H1 (cell line): ENCODE measurements around the gene MAPK4. TPM values are rescaled to one million over a fixed set of nuclear protein-coding genes. Genes with fewer than 3 reads are reported as not detected.

Experiments
- CTCF ChIA-PET: fragments of 300-600 bp; sonication (Branson Sonifier 250); formaldehyde crosslinking; loops from one replicate; lab custom pipeline; 2021; ENCODE audit not compliant: partially characterized antibody; lab: Charles Lee
- POLR2A ChIA-PET: fragments of 300-600 bp; sonication (Branson Sonifier 250); formaldehyde crosslinking; loops from one replicate; lab custom pipeline; 2021; ENCODE audit warnings: inconsistent platforms; ENCODE audit not compliant: partially characterized antibody; lab: Charles Lee
- DNase-seq, 2 experiments: peaks; one replicate each; pipeline versions ENCODE4 v3.0.0 to v3.0.0-alpha.2; 2010 to 2022; ENCODE audit warnings: low spot score in 2 of 2, low read depth in 1 of 2, mixed read lengths in 1 of 2
- FAIRE-seq: peaks from 2 replicates; lab custom pipeline; 2011; peaks lifted over from hg19 to GRCh38; lab: Jason Lieb, UNC
- H2AFZ ChIP-seq: 2 replicates; pipeline ENCODE4 v1.8.1; 2012; ENCODE audit warnings: low read length, inconsistent platforms
- H2AK5ac ChIP-seq: 2 replicates; pipeline ENCODE4 v1.6.1; 2013; ENCODE audit warnings: low read depth, low read length
- H2BK120ac ChIP-seq: replicated peaks from 2 replicates; pipeline ENCODE3; 2013; ENCODE audit warnings: low read depth, low read length, inconsistent platforms
- H2BK12ac ChIP-seq: 2 replicates; pipeline ENCODE4 v1.6.1; 2013; ENCODE audit warnings: low read depth, low read length
- H2BK15ac ChIP-seq: 2 replicates; pipeline ENCODE4 v1.6.1; 2013; ENCODE audit warnings: low read length
- H2BK20ac ChIP-seq: 2 replicates; pipeline ENCODE4 v1.6.1; 2013; ENCODE audit warnings: low read length
- H2BK5ac ChIP-seq: 2 replicates; pipeline ENCODE4 v1.6.1; 2013; ENCODE audit warnings: low read depth, low read length
- H3K14ac ChIP-seq: 2 replicates; pipeline ENCODE4 v1.6.1; 2013; ENCODE audit warnings: inconsistent platforms; ENCODE audit not compliant: insufficient read length
- H3K18ac ChIP-seq: 2 replicates; pipeline ENCODE4 v1.6.1; 2013; ENCODE audit warnings: low read length; ENCODE audit errors: extremely low read depth
- H3K23ac ChIP-seq: 2 replicates; pipeline ENCODE4 v1.6.1; 2013; ENCODE audit warnings: inconsistent platforms; ENCODE audit not compliant: insufficient read length
- H3K23me2 ChIP-seq: 2 replicates; pipeline ENCODE4 v1.6.1; 2013; ENCODE audit warnings: low read depth, low read length
- H3K27ac ChIP-seq: 2 replicates; pipeline ENCODE4 v1.6.1; 2011; ENCODE audit warnings: low read depth, low read length, inconsistent platforms
- H3K27me3 ChIP-seq, 4 experiments: replicated peaks in 1 of 4; 1 replicate in 1 of 4; 2 replicates in 3 of 4; pipeline versions ENCODE4 v1.6.1 to v1.8.1; 2011 to 2013; ENCODE audit warnings: low read length in 3 of 4, mild to moderate bottlenecking in 3 of 4, inconsistent platforms in 2 of 4, mixed read lengths in 2 of 4, moderate library complexity in 1 of 4; ENCODE audit not compliant: control insufficient read depth in 3 of 4, insufficient read depth in 3 of 4; ENCODE audit errors: extremely low read depth in 1 of 4
- H3K36me3 ChIP-seq, 4 experiments: 2 replicates each; pipeline versions ENCODE4 v1.6.1 to v1.8.1; 2011 to 2013; ENCODE audit warnings: mild to moderate bottlenecking in 4 of 4, low read length in 3 of 4, moderate library complexity in 2 of 4, control low read depth in 1 of 4, inconsistent platforms in 1 of 4; ENCODE audit not compliant: insufficient read depth in 4 of 4, control insufficient read depth in 2 of 4
- H3K4ac ChIP-seq: replicated peaks from 2 replicates; pipeline ENCODE3; 2013; ENCODE audit warnings: low read length, low read depth, mixed read lengths, inconsistent platforms; ENCODE audit not compliant: insufficient read length
- H3K4me1 ChIP-seq, 4 experiments: replicated peaks in 1 of 4; 1 replicate in 1 of 4; 2 replicates in 3 of 4; pipeline versions ENCODE4 v1.6.1 to v1.8.1; 2011 to 2013; ENCODE audit warnings: low read length in 3 of 4, inconsistent platforms in 2 of 4, mixed read lengths in 1 of 4; ENCODE audit not compliant: insufficient read depth in 4 of 4, control insufficient read depth in 3 of 4
- H3K4me2 ChIP-seq, 2 experiments: 2 replicates each; pipeline versions ENCODE4 v1.6.1 to v1.8.1; 2011 to 2013; ENCODE audit warnings: low read depth in 2 of 2, low read length in 2 of 2, control low read depth in 1 of 2, inconsistent platforms in 1 of 2, mild to moderate bottlenecking in 1 of 2; ENCODE audit not compliant: insufficient read depth in 1 of 2
- H3K4me3 ChIP-seq, 4 experiments: fragments of 200-600, 300-600 bp in 1 of 4; sonication (generic), shearing (Covaris generic), sonication (Bioruptor Twin) in 1 of 4; 2 replicates each; pipeline versions ENCODE4 v1.5.1 to v1.8.1; 2011 to 2016; ENCODE audit warnings: low read length in 4 of 4, low read depth in 3 of 4, control low read depth in 2 of 4, inconsistent platforms in 2 of 4, mild to moderate bottlenecking in 2 of 4, mixed read lengths in 1 of 4, moderate library complexity in 1 of 4; ENCODE audit not compliant: insufficient read depth in 2 of 4; ENCODE audit errors: extremely low read depth in 1 of 4
- H3K56ac ChIP-seq: replicated peaks from 2 replicates; pipeline ENCODE3; 2013; ENCODE audit warnings: low read depth, mild to moderate bottlenecking, mixed read lengths, low read length, inconsistent platforms; ENCODE audit not compliant: insufficient read length
- H3K79me1 ChIP-seq: 2 replicates; pipeline ENCODE4 v1.6.1; 2013; ENCODE audit warnings: low read depth, low read length, control low read depth
- H3K79me2 ChIP-seq, 2 experiments: 2 replicates each; pipeline versions ENCODE4 v1.6.1 to v1.8.1; 2012 to 2013; ENCODE audit warnings: low read length in 2 of 2, mild to moderate bottlenecking in 2 of 2, inconsistent platforms in 1 of 2; ENCODE audit not compliant: insufficient read depth in 2 of 2, control insufficient read depth in 1 of 2
- H3K9ac ChIP-seq, 4 experiments: replicated peaks in 1 of 4; 1 replicate in 1 of 4; 2 replicates in 3 of 4; pipeline versions ENCODE4 v1.6.1 to v1.8.1; 2011 to 2013; ENCODE audit warnings: low read depth in 3 of 4, low read length in 3 of 4, control low read depth in 2 of 4, mild to moderate bottlenecking in 2 of 4, moderate library complexity in 2 of 4, inconsistent platforms in 1 of 4; ENCODE audit errors: extremely low read depth in 1 of 4
- H3K9me3 ChIP-seq, 2 experiments: 2 replicates each; pipeline versions ENCODE4 v1.6.1 to v1.8.1; 2012 to 2013; ENCODE audit warnings: mild to moderate bottlenecking in 2 of 2, moderate library complexity in 2 of 2, control low read depth in 1 of 2, inconsistent platforms in 1 of 2, low read depth in 1 of 2, low read length in 1 of 2, mixed read lengths in 1 of 2; ENCODE audit not compliant: insufficient read depth in 2 of 2
- H4K20me1 ChIP-seq, 2 experiments: replicated peaks in 1 of 2; 2 replicates each; pipeline versions ENCODE3 to v1.8.1; 2011 to 2013; ENCODE audit warnings: inconsistent platforms in 2 of 2, low read length in 2 of 2, mild to moderate bottlenecking in 1 of 2; ENCODE audit not compliant: insufficient read depth in 2 of 2, control insufficient read depth in 1 of 2
- H4K5ac ChIP-seq: 2 replicates; pipeline ENCODE4 v1.6.1; 2013; ENCODE audit warnings: low read length, low read depth, mixed read lengths, inconsistent platforms; ENCODE audit not compliant: insufficient read length
- H4K8ac ChIP-seq: 2 replicates; pipeline ENCODE4 v1.8.0; 2013; ENCODE audit warnings: mild to moderate bottlenecking, moderate library complexity, low read length, inconsistent platforms; ENCODE audit not compliant: insufficient read depth; ENCODE audit errors: extremely low read depth
- H4K91ac ChIP-seq: replicated peaks from 2 replicates; pipeline ENCODE3; 2013; ENCODE audit warnings: low read length, mixed read lengths, inconsistent platforms; ENCODE audit not compliant: insufficient read length
- EZH2 ChIP-seq: fragments of 200-600 bp; sonication (generic); IDR thresholded peaks from 2 replicates; pipeline ENCODE4 v1.7.1; 2012; ENCODE audit warnings: low read depth, mild to moderate bottlenecking, moderate library complexity, low read length, inconsistent platforms; ENCODE audit not compliant: severe bottlenecking
- WGBS, 2 experiments: shearing (Covaris generic) in 1 of 2; methylation state at CpG; one replicate each; pipeline versions ENCODE4 v1.1.6 to v1.1.7; 2013 to 2015; ENCODE audit warnings: low lambda C conversion rate in 2 of 2, mixed read lengths in 2 of 2, inconsistent platforms in 1 of 2, low coverage in 1 of 2, missing lambda C conversion rate in 1 of 2; ENCODE audit not compliant: insufficient replicate concordance in 2 of 2, insufficient coverage in 1 of 2, insufficient read length in 1 of 2; ENCODE audit errors: extremely low coverage in 1 of 2, missing lambda C conversion rate in 1 of 2; 5-methylcytosine and 5-hydroxymethylcytosine counted together
- polyA plus RNA-seq, 7 experiments: library from polyadenylated mRNA; depleted of rRNA in 3 of 7; stranded (reverse) in 5 of 7; unstranded in 2 of 7; fragments of >200 nt in 5 of 7; fragments of 200-250 nt in 2 of 7; gene quantifications; 1 replicate in 5 of 7; 2 replicates in 1 of 7; 4 replicates in 1 of 7; pipeline versions ENCODE4 v1.2.1 to v1.2.3, GENCODE V29; 2011 to 2013; ENCODE audit warnings: missing spikeins in 2 of 7, mixed read lengths in 2 of 7
- total RNA-seq: library from RNA; stranded (reverse); fragmentation: NEBNext Ultra II Directional; extraction: Animal tissue kit (Norgen Biotek cat#: 25700); gene quantifications from 2 replicates; pipeline ENCODE4 v1.2.1, GENCODE V29; 2021

MAPK4 gene
- total and polyA plus RNA-seq, 2 of the 8 experiments (the other 6 are each of a cell fraction or from before 2014, with no cell fraction given), result 3.2 to 3.7 TPM

DNA sequence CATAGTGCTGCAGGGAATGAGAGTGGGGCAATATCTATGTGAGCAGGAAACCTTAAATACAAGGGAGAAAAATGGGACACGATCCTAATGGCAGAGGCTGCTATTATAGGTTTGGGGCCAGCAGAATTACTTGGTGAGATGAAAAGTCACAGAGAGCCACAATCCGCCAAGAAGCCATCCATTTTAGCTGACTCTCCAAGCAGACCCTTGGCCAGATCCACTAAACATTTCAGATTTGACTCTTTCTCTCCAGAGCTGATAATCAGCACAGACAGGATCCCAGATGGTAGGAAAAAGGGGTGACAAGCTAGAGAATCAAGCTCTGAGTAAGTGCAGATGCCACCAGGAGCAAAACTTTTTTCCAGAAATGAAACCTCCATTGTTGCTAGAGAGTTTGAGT lies 61.5 kb downstream of the MAPK4 start:
- Histone ChIP-seq H2BK15ac (no peak overlapping the region), H3K79me2 (no peaks in the 10 kb centered on the region), H3K4ac (no peak overlapping the region), H3K36me3 (no peaks in the 10 kb centered on the region), H3K23ac (no peak overlapping the region), H3K14ac (no peak overlapping the region), H4K91ac (no peak overlapping the region), H4K20me1 (no peaks in the 10 kb centered on the region), H3K27me3 (no peaks in the 10 kb centered on the region), H2AFZ (no peak overlapping the region), H3K9ac (no peak overlapping the region), H2BK20ac (no peak overlapping the region), H2BK12ac (no peak overlapping the region), H2BK5ac (no peak overlapping the region), H3K56ac (no peak overlapping the region), H3K18ac (no peak overlapping the region), H3K79me1 (no peaks in the 10 kb centered on the region), H3K27ac (no peak overlapping the region), H4K8ac (no peak overlapping the region), H3K4me2 (no peak overlapping the region), H4K5ac (no peak overlapping the region), H3K4me3 (no peak overlapping the region), H3K23me2 (no peaks in the 10 kb centered on the region), H3K4me1 (no peaks in the 10 kb centered on the region), H2BK120ac (no peak overlapping the region), H3K9me3 (no peaks in the 10 kb centered on the region), H2AK5ac (no peak overlapping the region)
- CTCF ChIA-PET, result interaction anchor here (1.0 to 2.3 kb wide), 6 partner anchors 8 to 264 kb away, joined by 3 to 5 read pairs (median 3); no protein-coding TSS in a partner anchor
- FAIRE-seq (no peak), DNase-seq (no peak)
- TF ChIP-seq EZH2, result no peak
- POLR2A ChIA-PET, result no interaction called here
- WGBS, 2 experiments, result 88% methylated on average over 2 of the region's 2 CpGs; no CpG with 5 or more reads in 1 of the 2 experiments
